Epithelial cell of proximal tubule (primary cell): ENCODE results near the gene SPECC1L. TPM values are rescaled to one million over a fixed set of nuclear protein-coding genes. Genes with fewer than 3 reads are reported as not detected.
"Not testable (repeated sequence)": the region's sequence is repeated elsewhere in the genome, so short reads cannot be mapped to it uniquely, and the experiment has no call there.

ENCODE experiments used
- DNase-seq: peaks from one replicate; pipeline ENCODE4 v3.0.0-alpha.2; 2011; ENCODE audit warnings: low read depth
- H3K4me3 ChIP-seq: 2 replicates; pipeline ENCODE4 v1.5.1; 2011; ENCODE audit warnings: low read depth, mild to moderate bottlenecking, low read length
- CTCF ChIP-seq: conservative IDR thresholded peaks from 2 replicates; pipeline ENCODE4 v1.5.1; 2012; ENCODE audit warnings: low read depth, mild to moderate bottlenecking, low read length
- total RNA-seq: library from RNA; depleted of rRNA; stranded (reverse); fragments of >200 nt; gene quantifications from 2 replicates; pipeline ENCODE4 v1.2.3, GENCODE V29; 2015

SPECC1L gene
- total RNA-seq, 1 donor from 2014 or later: 22.7 TPM

GRCh38 chr22:24240381-24240780, 30.2 kb upstream of the SPECC1L start:
- H3K4me3 ChIP-seq: no peak overlapping the region
- no peak for TF ChIP-seq CTCF
- no peak for DNase-seq

GRCh38 chr22:24240985-24241692, 29.5 kb upstream of the SPECC1L start:
- DNase-seq, H3K4me3 ChIP-seq: not testable (repeated sequence)

- H3K4me3 ChIP-seq, DNase-seq: not testable (repeated sequence)
Measured at GRCh38 chr22:24243417-24243816, 27.2 kb upstream of the SPECC1L start.

GRCh38 chr22:24244144-24244787, 26.4 kb upstream of the SPECC1L start:
- H3K4me3 ChIP-seq: no peak overlapping the region
- no peak for DNase-seq

GRCh38 chr22:24245030-24245431, 25.6 kb upstream of the SPECC1L start, which contains the start of gene GGT5:
Gene GGT5, minus strand, starts transcription at chr22:24245082. Its CDS starts 357 bp downstream, at chr22:24244725.
- H3K4me3 ChIP-seq, DNase-seq: not testable (repeated sequence)

More at GRCh38 chr22:24244144-24244787, 26.4 kb upstream of the SPECC1L start:
- no peak for TF ChIP-seq CTCF

- not testable (repeated sequence) for H3K4me3 ChIP-seq, DNase-seq
Measured at GRCh38 chr22:24245584-24246561, 24.8 kb upstream of the SPECC1L start.

GRCh38 chr22:24247011-24247507, 23.6 kb upstream of the SPECC1L start:
- TF ChIP-seq CTCF: no peak
- H3K4me3 ChIP-seq: no peak overlapping the region
- no peak for DNase-seq

- peak; percentile 20 for DNase-seq
- TF ChIP-seq CTCF: peak; percentile 75
- no peak overlapping the region for H3K4me3 ChIP-seq
Measured at GRCh38 chr22:24247564-24248344, 22.9 kb upstream of the SPECC1L start.

- not testable (repeated sequence) for DNase-seq
Measured at GRCh38 chr22:24248611-24249010, 22.0 kb upstream of the SPECC1L start.

GRCh38 chr22:24249413-24249812, 21.2 kb upstream of the SPECC1L start:
- H3K4me3 ChIP-seq: not testable (repeated sequence)

More at GRCh38 chr22:24248611-24249010, 22.0 kb upstream of the SPECC1L start:
- not testable (repeated sequence) for H3K4me3 ChIP-seq

GRCh38 chr22:24251286-24251685, 19.3 kb upstream of the SPECC1L start:
- H3K4me3 ChIP-seq, DNase-seq: not testable (repeated sequence)

More at GRCh38 chr22:24249413-24249812, 21.2 kb upstream of the SPECC1L start:
- not testable (repeated sequence) for DNase-seq

- H3K4me3 ChIP-seq, DNase-seq: not testable (repeated sequence)
Measured at GRCh38 chr22:24253126-24253525, 17.5 kb upstream of the SPECC1L start.

GRCh38 chr22:24256136-24256535, 14.5 kb upstream of the SPECC1L start:
- not testable (repeated sequence) for DNase-seq, H3K4me3 ChIP-seq
